PC-9 (cell line): ENCODE results near the gene UBTD1. TPM values are rescaled to one million over a fixed set of nuclear protein-coding genes. Genes with fewer than 3 reads are reported as not detected.

Source experiments
- BruUV-seq: library from RNA; stranded (reverse); fragments of 400-500 nt; replicated peaks from 2 replicates; lab custom pipeline; 2021; lab: Mats Ljungman, UMichigan
- CTCF ChIA-PET: fragments of 300-600 bp; sonication (Branson Sonifier 250); formaldehyde crosslinking; loops from one replicate; lab custom pipeline; 2022; ENCODE audit warnings: antibody characterized with exemption; lab: Charles Lee
- POLR2A ChIA-PET: fragments of 300-600 bp; sonication (Branson Sonifier 250); formaldehyde crosslinking; loops from one replicate; lab custom pipeline; 2022; ENCODE audit warnings: antibody characterized with exemption; ENCODE audit not compliant: unreplicated experiment; lab: Charles Lee
- DNase-seq, 2 experiments: peaks; one replicate each; pipeline versions ENCODE4 v3.0.0 to v3.0.0-alpha.2; 2015 to 2022; ENCODE audit warnings: mixed read lengths in 1 of 2
- H2AFZ ChIP-seq: fragments of 200-600 bp; sonication (generic); 2 replicates; pipeline ENCODE4 v1.8.1; 2017; ENCODE audit warnings: antibody characterized with exemption
- H3F3A ChIP-seq: fragments of 200-600 bp; sonication (generic); 2 replicates; pipeline ENCODE4 v1.8.1; 2017; ENCODE audit warnings: antibody characterized with exemption, mild to moderate bottlenecking, low read depth; ENCODE audit not compliant: insufficient read depth
- H3K27ac ChIP-seq: fragments of 200-600 bp; sonication (generic); 2 replicates; pipeline ENCODE4 v1.6.1; 2016; ENCODE audit warnings: mixed run types
- H3K27me3 ChIP-seq: fragments of 200-600 bp; sonication (generic); 2 replicates; pipeline ENCODE4 v1.6.1; 2016; ENCODE audit warnings: low read depth, mixed run types; ENCODE audit not compliant: insufficient read depth
- H3K36me3 ChIP-seq: fragments of 200-600 bp; sonication (generic); 2 replicates; pipeline ENCODE4 v1.6.1; 2016; ENCODE audit warnings: low read depth, mixed run types
- H3K4me1 ChIP-seq: fragments of 200-600 bp; sonication (generic); replicated peaks from 2 replicates; pipeline ENCODE4 v1.6.1; 2016; ENCODE audit warnings: mixed run types; ENCODE audit not compliant: insufficient read depth
- H3K4me2 ChIP-seq: fragments of 200-600 bp; sonication (generic); 2 replicates; pipeline ENCODE4 v1.6.1; 2017; ENCODE audit warnings: mixed run types
- H3K4me3 ChIP-seq: fragments of 200-600 bp; sonication (generic); 2 replicates; pipeline ENCODE4 v1.6.1; 2016; ENCODE audit warnings: mixed run types
- H3K79me2 ChIP-seq: fragments of 200-600 bp; sonication (generic); 2 replicates; pipeline ENCODE4 v1.6.1; 2017; ENCODE audit warnings: low read depth, mixed run types
- H3K9me2 ChIP-seq: fragments of 200-600 bp; sonication (generic); 2 replicates; pipeline ENCODE4 v1.8.1; 2017; ENCODE audit warnings: mild to moderate bottlenecking; ENCODE audit not compliant: insufficient read depth
- H3K9me3 ChIP-seq: fragments of 200-600 bp; sonication (generic); 2 replicates; pipeline ENCODE4 v1.8.1; 2016; ENCODE audit warnings: low read depth; ENCODE audit not compliant: insufficient read depth
- H4K20me1 ChIP-seq: fragments of 200-600 bp; sonication (generic); 2 replicates; pipeline ENCODE4 v1.8.1; 2017; ENCODE audit not compliant: insufficient read depth
- CTCF ChIP-seq: fragments of 200-600 bp; sonication (generic); conservative IDR thresholded peaks from 2 replicates; pipeline ENCODE4 v1.6.1; 2017; ENCODE audit warnings: mixed run types, antibody characterized with exemption, mild to moderate bottlenecking, moderate library complexity
- EZH2 ChIP-seq: fragments of 200-600 bp; sonication (generic); IDR thresholded peaks from 2 replicates; pipeline ENCODE4 v1.8.0; 2017; ENCODE audit warnings: antibody characterized with exemption, low read depth
- intact Hi-C: fragments of 100-400 bp; cut with micrococcal nuclease; formaldehyde crosslinking; loops from one replicate; pipeline ENCODE4 v1.10.0; 2022; ENCODE audit not compliant: unreplicated experiment
- total RNA-seq: library from RNA; stranded (reverse); gene quantifications from 2 replicates; pipeline ENCODE4 v1.2.3, GENCODE V29; 2021

The UBTD1 gene
- total RNA-seq, 1 experiment from 2014 or later = 17.1 TPM

- BruUV-seq = no TSS peak
- H3K4me3 ChIP-seq = no peak overlapping the region
- H3K9me3 ChIP-seq = no peaks in the 10 kb centered on the region
- H3K36me3 ChIP-seq = no peaks in the 10 kb centered on the region
- no peaks in the 10 kb centered on the region for H3K9me2 ChIP-seq
- H3K27me3 ChIP-seq = no peaks in the 10 kb centered on the region
- H3K27ac ChIP-seq = no peak overlapping the region
- H3K79me2 ChIP-seq = no peaks in the 10 kb centered on the region
- no peak overlapping the region for H2AFZ ChIP-seq
- no peak for DNase-seq
- H3K4me1 ChIP-seq = peaks cover 7% of the 10 kb centered on the region; the same call in 1 of the 2 replicates
- intact Hi-C loops = loop anchor here (5.0 kb wide), 1 partner anchor 110 kb away; the partner anchor contains the start of gene ANKRD2
- POLR2A ChIA-PET = interaction anchor here (0.7 kb wide), 1 partner anchor 56 kb away, joined by 4 read pairs; no protein-coding TSS in a partner anchor
- no peaks in the 10 kb centered on the region; the same call in 1 of the 2 replicates for H4K20me1 ChIP-seq
- no peak for TF ChIP-seq CTCF
- no peak for TF ChIP-seq EZH2
- H3F3A ChIP-seq = peaks cover 16% of the 10 kb centered on the region
- CTCF ChIA-PET = no interaction called here
- no peak overlapping the region for H3K4me2 ChIP-seq
Measured at GRCh38 chr10:97462309-97462708, 36.4 kb upstream of the UBTD1 start.

- Histone ChIP-seq H2AFZ (no peak overlapping the region), H3K4me1 (peaks cover 7% of the 10 kb centered on the region; the same call in 1 of the 2 replicates), H3K36me3 (no peaks in the 10 kb centered on the region), H3K9me2 (no peaks in the 10 kb centered on the region), H3K4me2 (no peak overlapping the region), H3K79me2 (no peaks in the 10 kb centered on the region), H3F3A (peaks cover 16% of the 10 kb centered on the region), H3K27me3 (no peaks in the 10 kb centered on the region), H3K27ac (0 out of 2 replicates have a peak overlapping the region, but pooled peaks have one; percentile 19), H3K4me3 (no peak overlapping the region), H3K9me3 (no peaks in the 10 kb centered on the region), H4K20me1 (no peaks in the 10 kb centered on the region; the same call in 1 of the 2 replicates)
- intact Hi-C loops = loop anchor here (1.0 to 5.0 kb wide), 4 partner anchors 90 to 268 kb away; partner anchors contain the start of gene ANKRD2
- no TSS peak for BruUV-seq
- peak; percentile 54 to 71 for DNase-seq
- ChIA-PET CTCF (interaction anchor here (0.7 kb wide), 1 partner anchor 32 kb away, joined by 3 read pairs; no protein-coding TSS in a partner anchor), POLR2A (interaction anchor here (0.6 kb wide), 1 partner anchor 255 kb away, joined by 3 read pairs; no protein-coding TSS in a partner anchor)
- no peak for TF ChIP-seq EZH2
- TF ChIP-seq CTCF = peak; percentile 87
Measured at GRCh38 chr10:97463363-97464132, 35.2 kb upstream of the UBTD1 start.

GRCh38 chr10:97464226-97464625 is 34.5 kb upstream of the UBTD1 start:
- no peaks in the 10 kb centered on the region; the same call in 1 of the 2 replicates for H4K20me1 ChIP-seq
- TF ChIP-seq CTCF (no peak), EZH2 (no peak)
- no peak overlapping the region for H3K4me2 ChIP-seq
- no peaks in the 10 kb centered on the region for H3K36me3 ChIP-seq
- CTCF ChIA-PET = interaction anchor here (0.7 kb wide), 1 partner anchor 31 kb away, joined by 3 read pairs; no protein-coding TSS in a partner anchor
- no peaks in the 10 kb centered on the region for H3K9me2 ChIP-seq
- no peaks in the 10 kb centered on the region for H3K9me3 ChIP-seq
- POLR2A ChIA-PET = interaction anchor here (0.6 kb wide), 1 partner anchor 88 kb away, joined by 3 read pairs; no protein-coding TSS in a partner anchor
- 0 out of 2 replicates have a peak overlapping the region, but pooled peaks have one; percentile 19 for H3K27ac ChIP-seq
- intact Hi-C loops = loop anchor here (5.0 kb wide), 1 partner anchor 108 kb away; the partner anchor contains the start of gene ANKRD2
- no peaks in the 10 kb centered on the region for H3K79me2 ChIP-seq
- peaks cover 7% of the 10 kb centered on the region; the same call in 1 of the 2 replicates for H3K4me1 ChIP-seq
- no peak overlapping the region for H3K4me3 ChIP-seq
- no TSS peak for BruUV-seq
- no peak overlapping the region for H2AFZ ChIP-seq
- DNase-seq = no peak
- no peaks in the 10 kb centered on the region for H3K27me3 ChIP-seq
- H3F3A ChIP-seq = peaks cover 16% of the 10 kb centered on the region
